ENCODE data around the gene MST1.

The MST1 gene

GRCh38 chr3:49712631-49713317 lies 23.5 kb upstream of the MST1 start:
- Histone ChIP-seq H3K4me3 (ENCODE audit: low read depth, low read length) (no peak overlapping the region), H3K36me3 (replicated peaks) (no peaks in the 10 kb centered on the region), H3K27ac (no peak overlapping the region), H3K27me3 (replicated peaks) (no peaks in the 10 kb centered on the region)
- no peak for DNase-seq
- in situ Hi-C loops (cut with HindIII; ENCODE audit: low pct_ligation_motif_present, low sequenced_read_pairs): no loop called here
- peak; percentile 9 for TF ChIP-seq CTCF (IDR thresholded peaks at IDR 0.05; ENCODE audit: low read depth, low read length, missing control alignments)

GRCh38 chr3:49712166-49712565 lies 22.9 kb upstream of the MST1 start:
- in situ Hi-C loops (cut with HindIII; ENCODE audit: low pct_ligation_motif_present, low sequenced_read_pairs): no loop called here
- TF ChIP-seq CTCF (IDR thresholded peaks at IDR 0.05; ENCODE audit: low read depth, low read length, missing control alignments): no peak
- Histone ChIP-seq H3K27me3 (replicated peaks) (no peaks in the 10 kb centered on the region), H3K4me3 (ENCODE audit: low read depth, low read length) (no peak overlapping the region), H3K36me3 (replicated peaks) (no peaks in the 10 kb centered on the region), H3K27ac (no peak overlapping the region)
- DNase-seq: no peak

- no peaks in the 10 kb centered on the region for H3K27me3 ChIP-seq (replicated peaks)
- no peak overlapping the region for H3K4me3 ChIP-seq (ENCODE audit: low read depth, low read length)
- TF ChIP-seq CTCF (IDR thresholded peaks at IDR 0.05; ENCODE audit: low read depth, low read length, missing control alignments): no peak
- DNase-seq: no peak
- in situ Hi-C loops (cut with HindIII; ENCODE audit: low pct_ligation_motif_present, low sequenced_read_pairs): no loop called here
- no peaks in the 10 kb centered on the region for H3K36me3 ChIP-seq (replicated peaks)
- H3K27ac ChIP-seq: no peak overlapping the region
Measured at GRCh38 chr3:49711489-49711888, 22.2 kb upstream of the MST1 start.

- no peak for TF ChIP-seq CTCF (IDR thresholded peaks at IDR 0.05; ENCODE audit: low read depth, low read length, missing control alignments)
Measured at GRCh38 chr3:49709852-49710251, 20.6 kb upstream of the MST1 start.

GRCh38 chr3:49707113-49707480 lies 17.8 kb upstream of the MST1 start:
- no peak for DNase-seq
- in situ Hi-C loops (cut with HindIII; ENCODE audit: low pct_ligation_motif_present, low sequenced_read_pairs): no loop called here
- Histone ChIP-seq H3K27ac (no peak overlapping the region), H3K4me3 (ENCODE audit: low read depth, low read length) (no peak overlapping the region), H3K36me3 (replicated peaks) (peaks cover 17% of the 10 kb centered on the region), H3K27me3 (replicated peaks) (no peaks in the 10 kb centered on the region)
- no peak for TF ChIP-seq CTCF (IDR thresholded peaks at IDR 0.05; ENCODE audit: low read depth, low read length, missing control alignments)

More at GRCh38 chr3:49709852-49710251, 20.6 kb upstream of the MST1 start:
- Histone ChIP-seq H3K27ac (no peak overlapping the region), H3K36me3 (replicated peaks) (peaks cover 8% of the 10 kb centered on the region), H3K27me3 (replicated peaks) (no peaks in the 10 kb centered on the region), H3K4me3 (ENCODE audit: low read depth, low read length) (no peak overlapping the region)
- DNase-seq: no peak
- in situ Hi-C loops (cut with HindIII; ENCODE audit: low pct_ligation_motif_present, low sequenced_read_pairs): no loop called here
